GM21367 (cell line): ENCODE measurements around the gene WIPF1.

Experiments
- ATAC-seq: cut with Tn5 transposase; IDR thresholded peaks from one replicate; pipeline ENCODE4 v1.9.1; 2021; ENCODE audit not compliant: unreplicated experiment

Gene WIPF1

GRCh38 chr2:174597345-174598047 is at the start of gene WIPF1:
Gene WIPF1 (minus strand): TSS chr2:174597804. CDS start chr2:174585573, 12,231 bp downstream.
- peak; percentile 36 for ATAC-seq

GRCh38 chr2:174645296-174645695 is 47.7 kb upstream of the WIPF1 start:
- no peak for ATAC-seq

GRCh38 chr2:174644406-174644805 is 46.8 kb upstream of the WIPF1 start:
- ATAC-seq, result no peak

- ATAC-seq, result no peak
Observed at GRCh38 chr2:174643356-174643755, 45.8 kb upstream of the WIPF1 start.

GRCh38 chr2:174641168-174641567 is 43.6 kb upstream of the WIPF1 start:
- no peak for ATAC-seq

GRCh38 chr2:174636987-174637386 is 39.4 kb upstream of the WIPF1 start:
- ATAC-seq, result no peak

- no peak for ATAC-seq
Observed at GRCh38 chr2:174635776-174636404, 38.3 kb upstream of the WIPF1 start.

GRCh38 chr2:174635015-174635593 is 37.5 kb upstream of the WIPF1 start:
- no peak for ATAC-seq

- ATAC-seq, result peak; percentile 70
Observed at GRCh38 chr2:174634130-174635014, 36.8 kb upstream of the WIPF1 start.

GRCh38 chr2:174633623-174633930 is 36.0 kb upstream of the WIPF1 start:
- no peak for ATAC-seq

- ATAC-seq, result no peak
Observed at GRCh38 chr2:174632841-174633622, 35.4 kb upstream of the WIPF1 start.

- no peak for ATAC-seq
Observed at GRCh38 chr2:174631009-174631981, 33.7 kb upstream of the WIPF1 start.

- no peak for ATAC-seq
Observed at GRCh38 chr2:174630107-174630506, 32.5 kb upstream of the WIPF1 start.

- ATAC-seq, result no peak
Observed at GRCh38 chr2:174629506-174629905, 31.9 kb upstream of the WIPF1 start.

- no peak for ATAC-seq
Observed at GRCh38 chr2:174628528-174629169, 31.0 kb upstream of the WIPF1 start.

GRCh38 chr2:174627216-174627615 is 29.6 kb upstream of the WIPF1 start:
- no peak for ATAC-seq

GRCh38 chr2:174624895-174625430 is 27.4 kb upstream of the WIPF1 start:
- ATAC-seq, result no peak

GRCh38 chr2:174623690-174624089 is 26.1 kb upstream of the WIPF1 start:
- ATAC-seq, result no peak

- ATAC-seq, result no peak
Observed at GRCh38 chr2:174623106-174623637, 25.6 kb upstream of the WIPF1 start.
